ENCODE data around the gene CRYGB.

DNA sequence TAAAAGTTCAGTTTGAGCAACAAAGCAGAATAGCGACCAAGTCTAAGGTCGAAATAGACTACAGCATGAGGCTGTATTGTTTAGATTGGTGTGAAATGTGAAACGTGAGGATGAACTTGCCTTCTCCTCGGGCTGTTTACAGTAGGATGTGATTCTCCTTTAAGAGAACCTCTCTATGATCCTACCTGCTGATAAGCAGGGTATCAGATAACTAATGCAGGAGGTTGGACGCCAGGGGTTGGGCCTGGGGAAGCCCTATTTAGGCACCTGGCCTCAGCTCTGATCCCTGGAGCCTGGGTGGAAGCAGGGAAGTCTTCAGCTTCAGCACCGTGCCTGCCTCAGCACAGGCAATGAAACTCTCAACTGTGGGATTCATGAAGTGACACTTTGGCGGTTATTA is 33.0 kb downstream of the CRYGB start:
- TF ChIP-seq, protein P1, sequence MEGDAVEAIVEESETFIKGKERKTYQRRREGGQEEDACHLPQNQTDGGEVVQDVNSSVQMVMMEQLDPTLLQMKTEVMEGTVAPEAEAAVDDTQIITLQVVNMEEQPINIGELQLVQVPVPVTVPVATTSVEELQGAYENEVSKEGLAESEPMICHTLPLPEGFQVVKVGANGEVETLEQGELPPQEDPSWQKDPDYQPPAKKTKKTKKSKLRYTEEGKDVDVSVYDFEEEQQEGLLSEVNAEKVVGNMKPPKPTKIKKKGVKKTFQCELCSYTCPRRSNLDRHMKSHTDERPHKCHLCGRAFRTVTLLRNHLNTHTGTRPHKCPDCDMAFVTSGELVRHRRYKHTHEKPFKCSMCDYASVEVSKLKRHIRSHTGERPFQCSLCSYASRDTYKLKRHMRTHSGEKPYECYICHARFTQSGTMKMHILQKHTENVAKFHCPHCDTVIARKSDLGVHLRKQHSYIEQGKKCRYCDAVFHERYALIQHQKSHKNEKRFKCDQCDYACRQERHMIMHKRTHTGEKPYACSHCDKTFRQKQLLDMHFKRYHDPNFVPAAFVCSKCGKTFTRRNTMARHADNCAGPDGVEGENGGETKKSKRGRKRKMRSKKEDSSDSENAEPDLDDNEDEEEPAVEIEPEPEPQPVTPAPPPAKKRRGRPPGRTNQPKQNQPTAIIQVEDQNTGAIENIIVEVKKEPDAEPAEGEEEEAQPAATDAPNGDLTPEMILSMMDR (IDR thresholded peaks at IDR 0.05; ENCODE audit: poor library complexity, severe bottlenecking) = no peak
- no peak for TF ChIP-seq EZH2 (IDR thresholded peaks at IDR 0.05; ENCODE audit: borderline replicate concordance, insufficient read depth, low read length, poor library complexity, severe bottlenecking)
- no peak for TF ChIP-seq SMC3 (conservative IDR thresholded peaks at IDR 0.05; ENCODE audit: poor library complexity)
- TF ChIP-seq POLR2AphosphoS5 (IDR thresholded peaks at IDR 0.05) = no peak
- no peak for TF ChIP-seq EP300 (conservative IDR thresholded peaks at IDR 0.05; ENCODE audit: poor library complexity, severe bottlenecking)
- no peak for TF ChIP-seq RAD21 (conservative IDR thresholded peaks at IDR 0.05)
- TF ChIP-seq, protein P2, sequence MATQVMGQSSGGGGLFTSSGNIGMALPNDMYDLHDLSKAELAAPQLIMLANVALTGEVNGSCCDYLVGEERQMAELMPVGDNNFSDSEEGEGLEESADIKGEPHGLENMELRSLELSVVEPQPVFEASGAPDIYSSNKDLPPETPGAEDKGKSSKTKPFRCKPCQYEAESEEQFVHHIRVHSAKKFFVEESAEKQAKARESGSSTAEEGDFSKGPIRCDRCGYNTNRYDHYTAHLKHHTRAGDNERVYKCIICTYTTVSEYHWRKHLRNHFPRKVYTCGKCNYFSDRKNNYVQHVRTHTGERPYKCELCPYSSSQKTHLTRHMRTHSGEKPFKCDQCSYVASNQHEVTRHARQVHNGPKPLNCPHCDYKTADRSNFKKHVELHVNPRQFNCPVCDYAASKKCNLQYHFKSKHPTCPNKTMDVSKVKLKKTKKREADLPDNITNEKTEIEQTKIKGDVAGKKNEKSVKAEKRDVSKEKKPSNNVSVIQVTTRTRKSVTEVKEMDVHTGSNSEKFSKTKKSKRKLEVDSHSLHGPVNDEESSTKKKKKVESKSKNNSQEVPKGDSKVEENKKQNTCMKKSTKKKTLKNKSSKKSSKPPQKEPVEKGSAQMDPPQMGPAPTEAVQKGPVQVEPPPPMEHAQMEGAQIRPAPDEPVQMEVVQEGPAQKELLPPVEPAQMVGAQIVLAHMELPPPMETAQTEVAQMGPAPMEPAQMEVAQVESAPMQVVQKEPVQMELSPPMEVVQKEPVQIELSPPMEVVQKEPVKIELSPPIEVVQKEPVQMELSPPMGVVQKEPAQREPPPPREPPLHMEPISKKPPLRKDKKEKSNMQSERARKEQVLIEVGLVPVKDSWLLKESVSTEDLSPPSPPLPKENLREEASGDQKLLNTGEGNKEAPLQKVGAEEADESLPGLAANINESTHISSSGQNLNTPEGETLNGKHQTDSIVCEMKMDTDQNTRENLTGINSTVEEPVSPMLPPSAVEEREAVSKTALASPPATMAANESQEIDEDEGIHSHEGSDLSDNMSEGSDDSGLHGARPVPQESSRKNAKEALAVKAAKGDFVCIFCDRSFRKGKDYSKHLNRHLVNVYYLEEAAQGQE (IDR thresholded peaks at IDR 0.05; ENCODE audit: borderline replicate concordance) = no peak

Measured in neural cell (in vitro differentiated cells).